ENCODE data around the gene KIF1B. TPM values are rescaled to one million over a fixed set of nuclear protein-coding genes. Genes with fewer than 3 reads are reported as not detected.

The KIF1B gene
- total RNA-seq, 4 donors from 2014 or later = 46.7 to 61.8 (median 51.4) TPM

GRCh38 chr1:10389271-10389973 lies 179.1 kb downstream of the KIF1B start:
- no peak for TF ChIP-seq CTCF (IDR thresholded peaks at IDR 0.05; ENCODE audit: low read depth)

GRCh38 chr1:10396870-10397269 lies 186.5 kb downstream of the KIF1B start:
- no peak for TF ChIP-seq CTCF (IDR thresholded peaks at IDR 0.05; ENCODE audit: low read depth)

GRCh38 chr1:10398278-10398733 lies 187.9 kb downstream of the KIF1B start:
- TF ChIP-seq CTCF (IDR thresholded peaks at IDR 0.05; ENCODE audit: low read depth) = no peak

- TF ChIP-seq CTCF (IDR thresholded peaks at IDR 0.05; ENCODE audit: low read depth) = no peak
Measured at GRCh38 chr1:10398734-10399443, 188.5 kb downstream of the KIF1B start, which contains the start of gene PGD. Gene PGD, plus strand, starts transcription at chr1:10399064. Its CDS starts 54 bp downstream, at chr1:10399118.

- TF ChIP-seq CTCF (IDR thresholded peaks at IDR 0.05; ENCODE audit: low read depth) = no peak
Measured at GRCh38 chr1:10399444-10399941, 189.1 kb downstream of the KIF1B start.

GRCh38 chr1:10400013-10400412 lies 189.6 kb downstream of the KIF1B start:
- no peak for TF ChIP-seq CTCF (IDR thresholded peaks at IDR 0.05; ENCODE audit: low read depth)

GRCh38 chr1:10401281-10401680 lies 190.9 kb downstream of the KIF1B start:
- TF ChIP-seq CTCF (IDR thresholded peaks at IDR 0.05; ENCODE audit: low read depth) = no peak

All from subcutaneous adipose tissue (tissue), 4 donors.